GM19043 (cell line): ENCODE results near the gene WDFY3.

Experiments used
- ATAC-seq: cut with Tn5 transposase; IDR thresholded peaks from one replicate; pipeline ENCODE4 v1.9.1; 2021; ENCODE audit warnings: low read depth; ENCODE audit not compliant: unreplicated experiment

The WDFY3 gene

GRCh38 chr4:84803116-84803515 lies 163.4 kb downstream of the WDFY3 start:
- no peak for ATAC-seq

- no peak for ATAC-seq
Observed at GRCh38 chr4:84800256-84800655, 166.2 kb downstream of the WDFY3 start.

- ATAC-seq: no peak
Observed at GRCh38 chr4:84799318-84799717, 167.2 kb downstream of the WDFY3 start.

GRCh38 chr4:84796394-84796793 lies 170.1 kb downstream of the WDFY3 start:
- ATAC-seq: no peak

GRCh38 chr4:84792366-84793301 lies 173.9 kb downstream of the WDFY3 start:
- no peak for ATAC-seq

- no peak for ATAC-seq
Observed at GRCh38 chr4:84790769-84791565, 175.5 kb downstream of the WDFY3 start.

- no peak for ATAC-seq
Observed at GRCh38 chr4:84786478-84786877, 180.0 kb downstream of the WDFY3 start.

GRCh38 chr4:84782517-84782916 lies 184.0 kb downstream of the WDFY3 start:
- no peak for ATAC-seq

- ATAC-seq: no peak
Observed at GRCh38 chr4:84780719-84781118, 185.8 kb downstream of the WDFY3 start.

GRCh38 chr4:84778041-84778440 lies 188.4 kb downstream of the WDFY3 start:
- no peak for ATAC-seq

- ATAC-seq: no peak
Observed at GRCh38 chr4:84767168-84767567, 199.3 kb downstream of the WDFY3 start.

GRCh38 chr4:84753321-84753972 lies 213.0 kb downstream of the WDFY3 start:
- ATAC-seq: no peak

- ATAC-seq: no peak
Observed at GRCh38 chr4:84751707-84752106, 214.8 kb downstream of the WDFY3 start.

GRCh38 chr4:84750960-84751283 lies 215.6 kb downstream of the WDFY3 start:
- no peak for ATAC-seq

GRCh38 chr4:84750260-84750959 lies 216.1 kb downstream of the WDFY3 start:
- peak; percentile 73 for ATAC-seq

GRCh38 chr4:84740057-84740456 lies 226.4 kb downstream of the WDFY3 start:
- no peak for ATAC-seq

- no peak for ATAC-seq
Observed at GRCh38 chr4:84738622-84739021, 227.9 kb downstream of the WDFY3 start.

GRCh38 chr4:84737656-84738055 lies 228.8 kb downstream of the WDFY3 start:
- ATAC-seq: no peak

- no peak for ATAC-seq
Observed at GRCh38 chr4:84734037-84734436, 232.5 kb downstream of the WDFY3 start.

- ATAC-seq: no peak
Observed at GRCh38 chr4:84733343-84734033, 233.0 kb downstream of the WDFY3 start.
